ENCODE data around the gene SLC35C1.

DNA sequence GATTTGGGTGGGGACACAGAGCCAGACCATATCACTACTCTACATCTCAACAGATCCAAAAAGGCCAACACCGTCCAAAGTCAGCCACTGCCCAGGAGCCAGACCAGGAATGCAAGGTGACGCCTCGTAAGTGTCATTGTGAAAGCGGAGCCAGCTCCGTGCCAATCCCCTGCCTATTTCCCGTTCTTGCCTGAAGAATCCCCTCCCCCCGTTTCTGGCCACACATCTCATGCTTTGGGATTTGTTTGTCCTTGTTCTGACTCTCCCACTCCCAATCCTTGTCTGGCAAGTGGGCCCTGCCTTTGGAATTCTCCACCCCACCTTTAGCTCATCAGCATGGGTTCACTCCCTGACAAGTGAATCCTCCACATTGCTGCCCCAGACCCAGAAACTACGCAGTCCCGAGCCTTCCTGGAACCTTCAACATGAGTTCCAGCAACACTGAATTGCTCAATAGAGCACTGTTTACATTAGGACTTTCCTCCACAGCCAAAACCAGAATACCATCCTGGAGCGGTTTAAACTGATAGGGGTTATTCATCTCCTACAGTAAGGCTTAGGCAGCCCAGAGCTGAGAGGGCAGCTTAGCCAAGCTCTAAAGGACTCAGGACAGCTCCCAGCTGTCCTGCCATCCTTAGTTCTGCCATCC is 6.0 kb upstream of the SLC35C1 start:
- no peak for TF ChIP-seq RXRA (IDR thresholded peaks at IDR 0.05; ENCODE audit: insufficient read depth, low read depth, low read length)
- no peak for TF ChIP-seq RFX5 (IDR thresholded peaks at IDR 0.05; ENCODE audit: borderline replicate concordance, low read depth, low read length)

Measured in H1 (cell line).